Activated naive CD8-positive, alpha-beta T cell treated with anti-CD3 and anti-CD28 coated beads for 36 hours (primary cell): Measurements from ENCODE around the gene CATSPER1. TPM values are rescaled to one million over a fixed set of nuclear protein-coding genes. Genes with fewer than 3 reads are reported as not detected.
A peak's percentile ranks its signal among the peaks of the same experiment; 100 is the strongest.

Source experiments
- DNase-seq: peaks from one replicate; pipeline ENCODE4 v3.0.0; 2021
- H3K27ac Mint-ChIP-seq: one replicate; pipeline ENCODE4 v1.8.0; 2022; ENCODE audit warnings: mild to moderate bottlenecking, moderate library complexity, mixed read lengths
- H3K27me3 Mint-ChIP-seq: one replicate; pipeline ENCODE4 v1.8.0; 2022; ENCODE audit warnings: mild to moderate bottlenecking, mixed read lengths
- H3K36me3 Mint-ChIP-seq: one replicate; pipeline ENCODE4 v1.8.0; 2021; ENCODE audit warnings: mild to moderate bottlenecking, mixed read lengths
- H3K4me1 Mint-ChIP-seq: one replicate; pipeline ENCODE4 v1.8.0; 2021; ENCODE audit warnings: mixed read lengths
- H3K4me3 Mint-ChIP-seq: one replicate; pipeline ENCODE4 v1.8.0; 2022; ENCODE audit warnings: mild to moderate bottlenecking, moderate library complexity, mixed read lengths
- H3K9me3 Mint-ChIP-seq: one replicate; pipeline ENCODE4 v1.8.0; 2022; ENCODE audit warnings: mixed read lengths
- total RNA-seq, 2 experiments: library from RNA; stranded (reverse); gene quantifications; one replicate each; pipeline ENCODE4 v1.2.3, GENCODE V29; 2021

The CATSPER1 gene
- total RNA-seq: not detected

- Mint-ChIP-seq H3K9me3 (no peaks in the 10 kb centered on the region), H3K4me1 (peaks cover 7% of the 10 kb centered on the region), H3K4me3 (no peak within 1 kb of the TSS), H3K27ac (no peak within 1 kb of the TSS), H3K27me3 (peaks cover 10% of the 10 kb centered on the region), H3K36me3 (no peaks in the 10 kb centered on the region)
- DNase-seq: no peak
Measured at GRCh38 chr11:66026017-66026529, at the start of gene CATSPER1. CATSPER1 (minus strand) TSS chr11:66026479; CDS start chr11:66026379, 100 bp downstream.

GRCh38 chr11:66075273-66075672 lies 49.0 kb upstream of the CATSPER1 start:
- Mint-ChIP-seq H3K36me3 (peaks cover 65% of the 10 kb centered on the region), H3K9me3 (no peaks in the 10 kb centered on the region), H3K4me1 (peaks cover 66% of the 10 kb centered on the region), H3K4me3 (no peak overlapping the region), H3K27ac (no peak overlapping the region), H3K27me3 (no peaks in the 10 kb centered on the region)
- no peak for DNase-seq

- Mint-ChIP-seq H3K27ac (peak overlapping the region; percentile 29), H3K4me3 (no peak overlapping the region), H3K36me3 (peaks cover 69% of the 10 kb centered on the region), H3K9me3 (no peaks in the 10 kb centered on the region), H3K4me1 (peaks cover 59% of the 10 kb centered on the region), H3K27me3 (no peaks in the 10 kb centered on the region)
- DNase-seq: no peak
Measured at GRCh38 chr11:66073669-66074068, 47.4 kb upstream of the CATSPER1 start.

GRCh38 chr11:66072518-66072917 lies 46.2 kb upstream of the CATSPER1 start:
- no peak for DNase-seq
- no peaks in the 10 kb centered on the region for H3K27me3 Mint-ChIP-seq
- H3K4me1 Mint-ChIP-seq: peaks cover 63% of the 10 kb centered on the region
- H3K9me3 Mint-ChIP-seq: no peaks in the 10 kb centered on the region
- H3K27ac Mint-ChIP-seq: peak overlapping the region; percentile 87
- peaks cover 73% of the 10 kb centered on the region for H3K36me3 Mint-ChIP-seq
- H3K4me3 Mint-ChIP-seq: peak overlapping the region; percentile 87

GRCh38 chr11:66072081-66072480 lies 45.8 kb upstream of the CATSPER1 start:
- H3K4me1 Mint-ChIP-seq: peaks cover 64% of the 10 kb centered on the region
- H3K4me3 Mint-ChIP-seq: peak overlapping the region; percentile 87
- DNase-seq: no peak
- peak overlapping the region; percentile 87 for H3K27ac Mint-ChIP-seq
- H3K27me3 Mint-ChIP-seq: no peaks in the 10 kb centered on the region
- H3K36me3 Mint-ChIP-seq: peaks cover 73% of the 10 kb centered on the region
- no peaks in the 10 kb centered on the region for H3K9me3 Mint-ChIP-seq

- Mint-ChIP-seq H3K27ac (peak overlapping the region; percentile 87), H3K36me3 (peaks cover 75% of the 10 kb centered on the region), H3K9me3 (no peaks in the 10 kb centered on the region), H3K4me3 (peak overlapping the region; percentile 87), H3K4me1 (peaks cover 68% of the 10 kb centered on the region), H3K27me3 (no peaks in the 10 kb centered on the region)
- DNase-seq: no peak
Measured at GRCh38 chr11:66071381-66071801, 45.1 kb upstream of the CATSPER1 start.

GRCh38 chr11:66070604-66071380 lies 44.5 kb upstream of the CATSPER1 start:
- H3K27me3 Mint-ChIP-seq: no peaks in the 10 kb centered on the region
- peaks cover 73% of the 10 kb centered on the region for H3K36me3 Mint-ChIP-seq
- H3K4me1 Mint-ChIP-seq: peaks cover 67% of the 10 kb centered on the region
- DNase-seq: peak; percentile 16
- peak overlapping the region; percentile 87 for H3K27ac Mint-ChIP-seq
- peak overlapping the region; percentile 87 for H3K4me3 Mint-ChIP-seq
- no peaks in the 10 kb centered on the region for H3K9me3 Mint-ChIP-seq

- Mint-ChIP-seq H3K36me3 (peaks cover 73% of the 10 kb centered on the region), H3K9me3 (peaks cover 2% of the 10 kb centered on the region), H3K27ac (peak within 1 kb of the TSS; percentile 94), H3K4me3 (peak within 1 kb of the TSS; percentile 87), H3K27me3 (no peaks in the 10 kb centered on the region), H3K4me1 (peaks cover 70% of the 10 kb centered on the region)
- DNase-seq: peak; percentile 83
Measured at GRCh38 chr11:66069715-66070603, 43.7 kb upstream of the CATSPER1 start, which contains the start of gene PACS1. PACS1 (plus strand) TSS chr11:66070272; CDS start chr11:66070487, 215 bp downstream.

GRCh38 chr11:66068923-66069714 lies 42.8 kb upstream of the CATSPER1 start:
- Mint-ChIP-seq H3K4me1 (peaks cover 66% of the 10 kb centered on the region), H3K9me3 (peaks cover 2% of the 10 kb centered on the region), H3K27me3 (no peaks in the 10 kb centered on the region), H3K36me3 (peaks cover 74% of the 10 kb centered on the region), H3K27ac (peak overlapping the region; percentile 94), H3K4me3 (peak overlapping the region; percentile 77)
- peak; percentile 30 for DNase-seq

- Mint-ChIP-seq H3K4me1 (peaks cover 64% of the 10 kb centered on the region), H3K27me3 (no peaks in the 10 kb centered on the region), H3K36me3 (peaks cover 77% of the 10 kb centered on the region), H3K4me3 (peak overlapping the region; percentile 22), H3K9me3 (peaks cover 2% of the 10 kb centered on the region), H3K27ac (peak overlapping the region; percentile 94)
- DNase-seq: peak; percentile 77
Measured at GRCh38 chr11:66068154-66068821, 42.0 kb upstream of the CATSPER1 start.

GRCh38 chr11:66067640-66068039 lies 41.4 kb upstream of the CATSPER1 start:
- Mint-ChIP-seq H3K36me3 (peaks cover 77% of the 10 kb centered on the region), H3K9me3 (peaks cover 2% of the 10 kb centered on the region), H3K4me3 (no peak overlapping the region), H3K4me1 (peaks cover 64% of the 10 kb centered on the region), H3K27ac (peak overlapping the region; percentile 94), H3K27me3 (no peaks in the 10 kb centered on the region)
- DNase-seq: no peak

GRCh38 chr11:66066751-66067150 lies 40.5 kb upstream of the CATSPER1 start:
- Mint-ChIP-seq H3K27ac (peak overlapping the region; percentile 94), H3K4me3 (no peak overlapping the region), H3K36me3 (peaks cover 70% of the 10 kb centered on the region), H3K9me3 (peaks cover 2% of the 10 kb centered on the region), H3K4me1 (peaks cover 57% of the 10 kb centered on the region), H3K27me3 (no peaks in the 10 kb centered on the region)
- DNase-seq: no peak

GRCh38 chr11:66064571-66064970 lies 38.3 kb upstream of the CATSPER1 start:
- peaks cover 67% of the 10 kb centered on the region for H3K4me1 Mint-ChIP-seq
- peaks cover 77% of the 10 kb centered on the region for H3K36me3 Mint-ChIP-seq
- H3K27ac Mint-ChIP-seq: peak overlapping the region; percentile 43
- no peaks in the 10 kb centered on the region for H3K27me3 Mint-ChIP-seq
- no peak overlapping the region for H3K4me3 Mint-ChIP-seq
- peaks cover 2% of the 10 kb centered on the region for H3K9me3 Mint-ChIP-seq
- DNase-seq: no peak

- H3K4me1 Mint-ChIP-seq: peaks cover 65% of the 10 kb centered on the region
- no peaks in the 10 kb centered on the region for H3K27me3 Mint-ChIP-seq
- no peak overlapping the region for H3K4me3 Mint-ChIP-seq
- peaks cover 2% of the 10 kb centered on the region for H3K9me3 Mint-ChIP-seq
- peaks cover 76% of the 10 kb centered on the region for H3K36me3 Mint-ChIP-seq
- no peak for DNase-seq
- peak overlapping the region; percentile 47 for H3K27ac Mint-ChIP-seq
Measured at GRCh38 chr11:66063900-66064299, 37.6 kb upstream of the CATSPER1 start.
